Neural progenitor cell (in vitro differentiated cells): ENCODE data around the gene TMEM202. TPM values are rescaled to one million over a fixed set of nuclear protein-coding genes. Genes with fewer than 3 reads are reported as not detected.

ENCODE experiments used
- DNase-seq: peaks from one replicate; pipeline ENCODE4 v3.0.0-alpha.2; 2016; ENCODE audit warnings: low spot score
- H2AFZ ChIP-seq: fragments of 200-600 bp; sonication (generic); replicated peaks from 2 replicates; pipeline ENCODE4 v1.6.1; 2016; ENCODE audit warnings: antibody characterized with exemption
- H3F3A ChIP-seq: fragments of 200-600 bp; sonication (generic); 2 replicates; pipeline ENCODE4 v1.6.1; 2016; ENCODE audit warnings: antibody characterized with exemption, low read depth
- H3K27ac ChIP-seq: fragments of 200-600 bp; sonication (generic); 2 replicates; pipeline ENCODE4 v1.5.1; 2016; ENCODE audit warnings: mild to moderate bottlenecking
- H3K27me3 ChIP-seq: fragments of 200-600 bp; sonication (generic); 2 replicates; pipeline ENCODE4 v1.6.1; 2016; ENCODE audit warnings: mild to moderate bottlenecking, moderate library complexity
- H3K36me3 ChIP-seq: fragments of 200-600 bp; sonication (generic); 2 replicates; pipeline ENCODE4 v1.5.1; 2016
- H3K4me1 ChIP-seq: fragments of 200-600 bp; sonication (generic); 2 replicates; pipeline ENCODE4 v1.6.1; 2016; ENCODE audit warnings: mixed run types
- H3K4me2 ChIP-seq: fragments of 200-600 bp; sonication (generic); 2 replicates; pipeline ENCODE4 v1.6.1; 2016
- H3K4me3 ChIP-seq: fragments of 200-600 bp; sonication (generic); 2 replicates; pipeline ENCODE4 v1.5.1; 2016
- H3K79me2 ChIP-seq: fragments of 200-600 bp; sonication (generic); 2 replicates; pipeline ENCODE4 v1.6.1; 2016; ENCODE audit warnings: low read depth
- H3K9ac ChIP-seq: fragments of 200-600 bp; sonication (generic); 2 replicates; pipeline ENCODE4 v1.6.1; 2016
- H3K9me3 ChIP-seq: fragments of 200-600 bp; sonication (generic); 2 replicates; pipeline ENCODE4 v1.5.1; 2016; ENCODE audit warnings: low read depth
- H4K20me1 ChIP-seq: fragments of 200-600 bp; sonication (generic); 2 replicates; pipeline ENCODE4 v1.6.1; 2016; ENCODE audit warnings: low read depth
- H3K27ac Mint-ChIP-seq: 3 replicates; pipeline ENCODE4 v1.8.0; 2021; ENCODE audit warnings: mixed read lengths
- H3K27me3 Mint-ChIP-seq: 2 replicates; pipeline ENCODE4 v1.8.0; 2022; ENCODE audit warnings: low read depth, mild to moderate bottlenecking, inconsistent platforms, moderate library complexity, mixed read lengths; ENCODE audit not compliant: insufficient read depth
- H3K36me3 Mint-ChIP-seq: 3 replicates; pipeline ENCODE4 v1.8.0; 2021; ENCODE audit warnings: mixed read lengths
- H3K4me1 Mint-ChIP-seq: 3 replicates; pipeline ENCODE4 v1.8.0; 2021; ENCODE audit warnings: mixed read lengths
- H3K4me3 Mint-ChIP-seq: 3 replicates; pipeline ENCODE4 v1.8.0; 2021; ENCODE audit warnings: mild to moderate bottlenecking, moderate library complexity, mixed read lengths
- H3K9me3 Mint-ChIP-seq: 3 replicates; pipeline ENCODE4 v1.8.0; 2020; ENCODE audit warnings: mixed read lengths
- EZH2 ChIP-seq: fragments of 200-600 bp; sonication (generic); IDR thresholded peaks from 2 replicates; pipeline ENCODE4 v1.6.1; 2017; ENCODE audit warnings: antibody characterized with exemption, mild to moderate bottlenecking, moderate library complexity
- EZH2phosphoT487 ChIP-seq: fragments of 200-600 bp; sonication (generic); IDR thresholded peaks from 2 replicates; pipeline ENCODE4 v1.6.1; 2017; ENCODE audit warnings: antibody characterized with exemption
- total RNA-seq: library from RNA; depleted of rRNA; stranded (reverse); fragments of >200 nt; gene quantifications from 2 replicates; pipeline ENCODE4 v1.2.3, GENCODE V29; 2015; ENCODE audit warnings: low replicate concordance
- TF ChIP-seq, protein P1 (sequence below): fragments of 200-600 bp; sonication (generic); IDR thresholded peaks from 2 replicates; pipeline ENCODE4 v1.5.1; 2017; ENCODE audit warnings: antibody characterized with exemption, mild to moderate bottlenecking

TMEM202 gene
- total RNA-seq, 1 donor from 2014 or later, result not detected

- Histone ChIP-seq H4K20me1 (no peaks in the 10 kb centered on the region), H3K9ac (no peak overlapping the region), H3K36me3 (no peaks in the 10 kb centered on the region), H3K4me3 (no peak overlapping the region), H3F3A (no peaks in the 10 kb centered on the region), H3K4me2 (no peak overlapping the region), H3K27me3 (peaks cover 31% of the 10 kb centered on the region), H3K4me1 (peaks cover 6% of the 10 kb centered on the region), H3K9me3 (no peaks in the 10 kb centered on the region), H2AFZ (no peak overlapping the region), H3K27ac (no peak overlapping the region), H3K79me2 (peaks cover 15% of the 10 kb centered on the region)
- Mint-ChIP-seq H3K9me3 (no peaks in the 10 kb centered on the region), H3K4me1 (peaks cover 13% of the 10 kb centered on the region), H3K27me3 (peaks cover 22% of the 10 kb centered on the region), H3K4me3 (no peak overlapping the region), H3K27ac (no peak overlapping the region), H3K36me3 (no peaks in the 10 kb centered on the region)
- no peak for DNase-seq
- TF ChIP-seq EZH2 (no peak), EZH2phosphoT487 (no peak)
- TF ChIP-seq, protein P1, sequence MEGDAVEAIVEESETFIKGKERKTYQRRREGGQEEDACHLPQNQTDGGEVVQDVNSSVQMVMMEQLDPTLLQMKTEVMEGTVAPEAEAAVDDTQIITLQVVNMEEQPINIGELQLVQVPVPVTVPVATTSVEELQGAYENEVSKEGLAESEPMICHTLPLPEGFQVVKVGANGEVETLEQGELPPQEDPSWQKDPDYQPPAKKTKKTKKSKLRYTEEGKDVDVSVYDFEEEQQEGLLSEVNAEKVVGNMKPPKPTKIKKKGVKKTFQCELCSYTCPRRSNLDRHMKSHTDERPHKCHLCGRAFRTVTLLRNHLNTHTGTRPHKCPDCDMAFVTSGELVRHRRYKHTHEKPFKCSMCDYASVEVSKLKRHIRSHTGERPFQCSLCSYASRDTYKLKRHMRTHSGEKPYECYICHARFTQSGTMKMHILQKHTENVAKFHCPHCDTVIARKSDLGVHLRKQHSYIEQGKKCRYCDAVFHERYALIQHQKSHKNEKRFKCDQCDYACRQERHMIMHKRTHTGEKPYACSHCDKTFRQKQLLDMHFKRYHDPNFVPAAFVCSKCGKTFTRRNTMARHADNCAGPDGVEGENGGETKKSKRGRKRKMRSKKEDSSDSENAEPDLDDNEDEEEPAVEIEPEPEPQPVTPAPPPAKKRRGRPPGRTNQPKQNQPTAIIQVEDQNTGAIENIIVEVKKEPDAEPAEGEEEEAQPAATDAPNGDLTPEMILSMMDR, result no peak
Measured at GRCh38 chr15:72379856-72380430, 18.2 kb upstream of the TMEM202 start.

GRCh38 chr15:72380743-72381142 lies 17.4 kb upstream of the TMEM202 start:
- no peak overlapping the region for H3K27ac Mint-ChIP-seq

GRCh38 chr15:72382146-72382545 lies 16.0 kb upstream of the TMEM202 start:
- Mint-ChIP-seq H3K27ac (no peak overlapping the region), H3K36me3 (no peaks in the 10 kb centered on the region), H3K4me1 (no peaks in the 10 kb centered on the region), H3K27me3 (peaks cover 12% of the 10 kb centered on the region), H3K4me3 (no peak overlapping the region), H3K9me3 (no peaks in the 10 kb centered on the region)
- no peaks in the 10 kb centered on the region for H3K4me1 ChIP-seq
- no peaks in the 10 kb centered on the region for H3K79me2 ChIP-seq
- no peak overlapping the region for H3K4me2 ChIP-seq
- no peak overlapping the region for H2AFZ ChIP-seq
- no peak for DNase-seq
- H3K27me3 ChIP-seq, result peaks cover 45% of the 10 kb centered on the region
- H3F3A ChIP-seq, result no peaks in the 10 kb centered on the region
- H4K20me1 ChIP-seq, result no peaks in the 10 kb centered on the region
- no peak for TF ChIP-seq EZH2phosphoT487
- TF ChIP-seq, protein P1, result no peak
- TF ChIP-seq EZH2, result no peak
- H3K27ac ChIP-seq, result no peak overlapping the region
- H3K9ac ChIP-seq, result no peak overlapping the region
- no peaks in the 10 kb centered on the region for H3K36me3 ChIP-seq
- H3K4me3 ChIP-seq, result no peak overlapping the region
- H3K9me3 ChIP-seq, result no peaks in the 10 kb centered on the region

More at GRCh38 chr15:72380743-72381142, 17.4 kb upstream of the TMEM202 start:
- H3K36me3 ChIP-seq, result no peaks in the 10 kb centered on the region
- no peak overlapping the region for H3K9ac ChIP-seq
- no peak overlapping the region for H3K4me2 ChIP-seq
- H2AFZ ChIP-seq, result no peak overlapping the region
- peaks cover 7% of the 10 kb centered on the region for H3K79me2 ChIP-seq
- H3F3A ChIP-seq, result no peaks in the 10 kb centered on the region
- H4K20me1 ChIP-seq, result no peaks in the 10 kb centered on the region
- no peak overlapping the region for H3K27ac ChIP-seq
- DNase-seq, result no peak
- H3K27me3 ChIP-seq, result peaks cover 38% of the 10 kb centered on the region
- Mint-ChIP-seq H3K36me3 (no peaks in the 10 kb centered on the region), H3K27me3 (peaks cover 18% of the 10 kb centered on the region), H3K4me1 (peaks cover 8% of the 10 kb centered on the region), H3K4me3 (no peak overlapping the region), H3K9me3 (no peaks in the 10 kb centered on the region)
- no peaks in the 10 kb centered on the region for H3K9me3 ChIP-seq
- H3K4me3 ChIP-seq, result no peak overlapping the region
- H3K4me1 ChIP-seq, result peaks cover 6% of the 10 kb centered on the region
- TF ChIP-seq, protein P1, result no peak
- TF ChIP-seq EZH2phosphoT487 (no peak), EZH2 (no peak)
